ENCODE results near the gene UCP1. TPM values are rescaled to one million over a fixed set of nuclear protein-coding genes. Genes with fewer than 3 reads are reported as not detected.

The UCP1 gene
- not detected for total RNA-seq

GRCh38 chr4:140568507-140569306 lies at the start of gene UCP1:
TSS of gene UCP1 (minus strand) at chr4:140568961. CDS start at chr4:140568729, 232 bp downstream.
- intact Hi-C loops (cut with DNase I; ENCODE audit: low total_unique reads): no loop called here
- 4 to 7% methylated on average over 24 to 56 of the region's 69 CpGs for WGBS, 2 donors
- no peak for TF ChIP-seq POLR2A (IDR thresholded peaks at IDR 0.05)
- TF ChIP-seq, protein P1, sequence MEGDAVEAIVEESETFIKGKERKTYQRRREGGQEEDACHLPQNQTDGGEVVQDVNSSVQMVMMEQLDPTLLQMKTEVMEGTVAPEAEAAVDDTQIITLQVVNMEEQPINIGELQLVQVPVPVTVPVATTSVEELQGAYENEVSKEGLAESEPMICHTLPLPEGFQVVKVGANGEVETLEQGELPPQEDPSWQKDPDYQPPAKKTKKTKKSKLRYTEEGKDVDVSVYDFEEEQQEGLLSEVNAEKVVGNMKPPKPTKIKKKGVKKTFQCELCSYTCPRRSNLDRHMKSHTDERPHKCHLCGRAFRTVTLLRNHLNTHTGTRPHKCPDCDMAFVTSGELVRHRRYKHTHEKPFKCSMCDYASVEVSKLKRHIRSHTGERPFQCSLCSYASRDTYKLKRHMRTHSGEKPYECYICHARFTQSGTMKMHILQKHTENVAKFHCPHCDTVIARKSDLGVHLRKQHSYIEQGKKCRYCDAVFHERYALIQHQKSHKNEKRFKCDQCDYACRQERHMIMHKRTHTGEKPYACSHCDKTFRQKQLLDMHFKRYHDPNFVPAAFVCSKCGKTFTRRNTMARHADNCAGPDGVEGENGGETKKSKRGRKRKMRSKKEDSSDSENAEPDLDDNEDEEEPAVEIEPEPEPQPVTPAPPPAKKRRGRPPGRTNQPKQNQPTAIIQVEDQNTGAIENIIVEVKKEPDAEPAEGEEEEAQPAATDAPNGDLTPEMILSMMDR (IDR thresholded peaks at IDR 0.05): no peak
- DNase-seq (ENCODE audit: low spot score in 2 of 2): no peak
- H3K4me3 ChIP-seq (ENCODE audit: low read depth, poor library complexity, severe bottlenecking): peak within 1 kb of the TSS; percentile 19

GRCh38 chr4:140617499-140618248 lies 48.9 kb upstream of the UCP1 start:
- DNase-seq (ENCODE audit: low spot score in 2 of 2): no peak
- intact Hi-C loops (cut with DNase I; ENCODE audit: low total_unique reads): no loop called here
- no peak for TF ChIP-seq POLR2A (IDR thresholded peaks at IDR 0.05)
- TF ChIP-seq, protein P1 (IDR thresholded peaks at IDR 0.05): no peak
- WGBS, 2 donors: 81 to 84% methylated on average over 7 of the region's 7 CpGs
- no peak overlapping the region for H3K4me3 ChIP-seq (ENCODE audit: low read depth, poor library complexity, severe bottlenecking)

- TF ChIP-seq POLR2A (IDR thresholded peaks at IDR 0.05): no peak
- TF ChIP-seq, protein P1 (IDR thresholded peaks at IDR 0.05): no peak
- no peak overlapping the region for H3K4me3 ChIP-seq (ENCODE audit: low read depth, poor library complexity, severe bottlenecking)
- intact Hi-C loops (cut with DNase I; ENCODE audit: low total_unique reads): no loop called here
- 88 to 95% methylated on average over 1 of the region's 1 CpG for WGBS, 2 donors
- no peak for DNase-seq (ENCODE audit: low spot score in 2 of 2)
These were observed 46.7 kb upstream of the UCP1 start for GRCh38 chr4:140615451-140615850.

- WGBS, 2 donors: 68 to 69% methylated on average over 1 of the region's 1 CpG
- no peak overlapping the region for H3K4me3 ChIP-seq (ENCODE audit: low read depth, poor library complexity, severe bottlenecking)
- intact Hi-C loops (cut with DNase I; ENCODE audit: low total_unique reads): no loop called here
- no peak for DNase-seq (ENCODE audit: low spot score in 2 of 2)
- TF ChIP-seq POLR2A (IDR thresholded peaks at IDR 0.05): no peak
- TF ChIP-seq, protein P1 (IDR thresholded peaks at IDR 0.05): no peak
These were observed 43.6 kb upstream of the UCP1 start for GRCh38 chr4:140612357-140612756.

DNA sequence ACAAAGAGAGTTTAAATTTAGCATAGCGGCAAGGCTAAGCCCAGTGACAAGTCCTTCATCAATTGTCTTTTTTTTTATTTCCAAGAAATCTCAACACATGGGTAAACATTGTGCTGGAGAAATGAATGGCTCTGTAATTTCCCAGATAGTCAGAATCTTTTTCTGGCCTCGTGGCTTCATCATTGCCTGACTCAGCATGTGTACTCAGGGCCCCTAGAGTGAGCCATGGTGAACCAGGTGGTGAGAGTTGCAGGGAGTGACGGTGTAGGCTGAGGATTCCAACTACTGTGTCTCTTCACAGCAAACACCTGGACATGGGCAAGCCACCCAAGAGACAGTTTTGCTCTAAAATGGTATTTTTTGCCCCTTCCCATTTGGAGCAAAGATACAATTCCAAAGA lies 43.1 kb upstream of the UCP1 start:
- intact Hi-C loops (cut with DNase I; ENCODE audit: low total_unique reads): no loop called here
- no peak for DNase-seq (ENCODE audit: low spot score in 2 of 2)
- no peak for TF ChIP-seq POLR2A (IDR thresholded peaks at IDR 0.05)
- TF ChIP-seq, protein P1 (IDR thresholded peaks at IDR 0.05): no peak
- no peak overlapping the region for H3K4me3 ChIP-seq (ENCODE audit: low read depth, poor library complexity, severe bottlenecking)
- WGBS, 2 donors: 77 to 78% methylated on average over 3 of the region's 3 CpGs

Measured in lower leg skin (tissue), 4 donors.